HL-60 (cell line): ENCODE measurements around the gene SFXN3.

Experiments
- DNase-seq, 2 experiments: peaks; one replicate each; pipeline ENCODE4 v3.0.0-alpha.2; 2010 to 2020; ENCODE audit warnings: low read depth in 1 of 2, low spot score in 1 of 2
- H3K27ac ChIP-seq: fragments of 250-450 bp; sonication (Bioruptor Pico); replicated peaks from 2 replicates; pipeline ENCODE4 v1.5.1; 2020; ENCODE audit warnings: mild to moderate bottlenecking, moderate library complexity
- H3K27me3 ChIP-seq: fragments of 250-450 bp; sonication (Bioruptor Pico); 2 replicates; pipeline ENCODE4 v1.5.1; 2021; ENCODE audit warnings: mild to moderate bottlenecking, moderate library complexity; ENCODE audit not compliant: insufficient read depth, poor library complexity, severe bottlenecking
- H3K4me3 ChIP-seq: replicated peaks from 2 replicates; pipeline ENCODE4 v1.5.1; 2011; ENCODE audit warnings: mild to moderate bottlenecking, control low read depth, low read length; ENCODE audit not compliant: insufficient read depth
- CTCF ChIP-seq: IDR thresholded peaks from one replicate; pipeline ENCODE4 v1.5.1; 2011; ENCODE audit warnings: low read length, control low read depth, inconsistent platforms; ENCODE audit not compliant: insufficient read depth
- GABPA ChIP-seq: IDR thresholded peaks from 2 replicates; pipeline ENCODE4 v1.6.1; 2012; ENCODE audit warnings: low read depth
- POLR2AphosphoS5 ChIP-seq: IDR thresholded peaks from 2 replicates; pipeline ENCODE4 v1.6.1; 2012; ENCODE audit warnings: low read depth
- REST ChIP-seq: IDR thresholded peaks from 2 replicates; pipeline ENCODE4 v1.6.1; 2012; ENCODE audit warnings: low read depth; ENCODE audit not compliant: insufficient replicate concordance
- SPI1 ChIP-seq: IDR thresholded peaks from 2 replicates; pipeline ENCODE4 v1.6.1; 2012; ENCODE audit warnings: low read depth, mild to moderate bottlenecking, borderline replicate concordance

The SFXN3 gene

GRCh38 chr10:101063050-101063525, 32.1 kb downstream of the SFXN3 start:
- TF ChIP-seq GABPA (no peak), POLR2AphosphoS5 (no peak), CTCF (no peak), SPI1 (no peak), REST (no peak)
- Histone ChIP-seq H3K27me3 (no peaks in the 10 kb centered on the region), H3K27ac (no peak overlapping the region; the same call in 1 of the 2 replicates), H3K4me3 (no peak overlapping the region)
- no peak for DNase-seq

- no peaks in the 10 kb centered on the region for H3K27me3 ChIP-seq
- TF ChIP-seq GABPA (no peak), POLR2AphosphoS5 (peak; percentile 20; the same call in 1 of the 2 replicates), SPI1 (peak; percentile 69; the same call in 1 of the 2 replicates), REST (no peak), CTCF (no peak)
- H3K4me3 ChIP-seq = no peak overlapping the region
- no peak overlapping the region; the same call in 1 of the 2 replicates for H3K27ac ChIP-seq
- no peak for DNase-seq
Measured at GRCh38 chr10:101063548-101064414, 32.7 kb downstream of the SFXN3 start.

- TF ChIP-seq REST (no peak), POLR2AphosphoS5 (no peak), CTCF (no peak), GABPA (no peak), SPI1 (no peak)
- H3K27ac ChIP-seq = no peak overlapping the region
- DNase-seq = no peak
- H3K4me3 ChIP-seq = no peak overlapping the region
- H3K27me3 ChIP-seq = no peaks in the 10 kb centered on the region
Measured at GRCh38 chr10:101064415-101065030, 33.5 kb downstream of the SFXN3 start.
